ENCODE results near the gene SPDYE16.
"Not testable (repeated sequence)": the region's sequence is repeated elsewhere in the genome, so short reads cannot be mapped to it uniquely, and the experiment has no call there.

The SPDYE16 gene

GRCh38 chr7:76504351-76505167, 38.5 kb downstream of the SPDYE16 start:
- not testable (repeated sequence) for DNase-seq

- not testable (repeated sequence) for DNase-seq
These were observed 39.9 kb downstream of the SPDYE16 start for GRCh38 chr7:76503244-76503643.

- DNase-seq, result not testable (repeated sequence)
These were observed 40.3 kb downstream of the SPDYE16 start for GRCh38 chr7:76502836-76503235.

- DNase-seq, result not testable (repeated sequence)
These were observed 40.9 kb downstream of the SPDYE16 start for GRCh38 chr7:76502224-76502623.

GRCh38 chr7:76499924-76500241, 43.2 kb downstream of the SPDYE16 start:
- DNase-seq, result not testable (repeated sequence)

GRCh38 chr7:76499201-76499923, 43.7 kb downstream of the SPDYE16 start:
- not testable (repeated sequence) for DNase-seq

- DNase-seq, result not testable (repeated sequence)
These were observed 44.4 kb downstream of the SPDYE16 start for GRCh38 chr7:76498583-76499200.

- not testable (repeated sequence) for DNase-seq
These were observed 45.0 kb downstream of the SPDYE16 start for GRCh38 chr7:76497918-76498582.

GRCh38 chr7:76495717-76496116, 47.4 kb downstream of the SPDYE16 start:
- not testable (repeated sequence) for DNase-seq

- DNase-seq, result not testable (repeated sequence)
These were observed 51.0 kb downstream of the SPDYE16 start for GRCh38 chr7:76492139-76492538.

GRCh38 chr7:76487969-76488368, 55.1 kb downstream of the SPDYE16 start:
- not testable (repeated sequence) for DNase-seq

GRCh38 chr7:76486618-76487017, 56.5 kb downstream of the SPDYE16 start:
- not testable (repeated sequence) for DNase-seq

GRCh38 chr7:76485822-76486610, 57.1 kb downstream of the SPDYE16 start:
- not testable (repeated sequence) for DNase-seq

- not testable (repeated sequence) for DNase-seq
These were observed 58.6 kb downstream of the SPDYE16 start for GRCh38 chr7:76484456-76484855.

GRCh38 chr7:76483081-76483480, 60.0 kb downstream of the SPDYE16 start:
- DNase-seq, result not testable (repeated sequence)

GRCh38 chr7:76482660-76483059, 60.4 kb downstream of the SPDYE16 start:
- DNase-seq, result not testable (repeated sequence)

All from NCI-H146 (cell line).